ENCODE results near the gene OVOL3. TPM values are rescaled to one million over a fixed set of nuclear protein-coding genes. Genes with fewer than 3 reads are reported as not detected.

The OVOL3 gene
- total RNA-seq, 1 experiment from 2014 or later = 0.39 TPM

Other genes with a start within 250 kb of the OVOL3 start
- 42.4 and 51.5 TPM in 2 replicates for gene APLP1, start 242.6 kb upstream of the OVOL3 start, total RNA-seq (2014; rRNA removed; shearing (Covaris generic))
- 0.91 and 6.1 TPM in 2 replicates for gene NFKBID, start 210.6 kb upstream of the OVOL3 start, total RNA-seq (2014; rRNA removed; shearing (Covaris generic))
- not detected in 2 replicates for gene HCST, start 208.6 kb upstream of the OVOL3 start, total RNA-seq (2014; rRNA removed; shearing (Covaris generic))
- gene TYROBP, start 202.8 kb upstream of the OVOL3 start, total RNA-seq (2014; rRNA removed; shearing (Covaris generic)) = not detected in 2 replicates
- gene LRFN3, start 174.8 kb upstream of the OVOL3 start, total RNA-seq (2014; rRNA removed; shearing (Covaris generic)) = 3.3 and 4.6 TPM in 2 replicates
- gene SDHAF1, start 116.0 kb upstream of the OVOL3 start, total RNA-seq (2014; rRNA removed; shearing (Covaris generic)) = 32.0 and 40.1 TPM in 2 replicates
- gene SYNE4, start 102.3 kb upstream of the OVOL3 start, total RNA-seq (2014; rRNA removed; shearing (Covaris generic)) = not detected in 2 replicates
- gene ALKBH6, start 96.9 kb upstream of the OVOL3 start, total RNA-seq (2014; rRNA removed; shearing (Covaris generic)) = 54.6 and 64.6 TPM in 2 replicates
- 1.3 and 6.7 TPM in 2 replicates for gene CLIP3, start 78.3 kb upstream of the OVOL3 start, total RNA-seq (2014; rRNA removed; shearing (Covaris generic))
- 4.3 and 6.8 TPM in 2 replicates for gene THAP8, start 56.9 kb upstream of the OVOL3 start, total RNA-seq (2014; rRNA removed; shearing (Covaris generic))
- gene WDR62, start 56.2 kb upstream of the OVOL3 start, total RNA-seq (2014; rRNA removed; shearing (Covaris generic)) = 10.8 and 19.4 TPM in 2 replicates
- 90.4 and 115 TPM in 2 replicates for gene POLR2I, start 3.7 kb downstream of the OVOL3 start, total RNA-seq (2014; rRNA removed; shearing (Covaris generic))
- 307 and 372 TPM in 2 replicates for gene TBCB, start 4.3 kb downstream of the OVOL3 start, total RNA-seq (2014; rRNA removed; shearing (Covaris generic))
- 425 and 426 TPM in 2 replicates for gene CAPNS1, start 28.9 kb downstream of the OVOL3 start, total RNA-seq (2014; rRNA removed; shearing (Covaris generic))
- gene COX7A1, start 41.3 kb downstream of the OVOL3 start, total RNA-seq (2014; rRNA removed; shearing (Covaris generic)) = not detected in 2 replicates
- 2.2 and 3.6 TPM in 2 replicates for gene ZNF565, start 103.5 kb downstream of the OVOL3 start, total RNA-seq (2014; rRNA removed; shearing (Covaris generic))
- 72.9 and 95.5 TPM in 2 replicates for gene ZNF146, start 104.0 kb downstream of the OVOL3 start, total RNA-seq (2014; rRNA removed; shearing (Covaris generic))

Measured in M059J (cell line).